Muscle layer of duodenum (tissue), 2 donors: ENCODE results near the gene ZNF391.

Source experiments
- H3K27ac ChIP-seq: one replicate; pipeline ENCODE4 v1.7.0; 2013; ENCODE audit warnings: mild to moderate bottlenecking, low read length
- H3K27me3 ChIP-seq: one replicate; pipeline ENCODE4 v1.7.0; 2013; ENCODE audit warnings: low read depth, mild to moderate bottlenecking, control low read depth, low read length
- H3K36me3 ChIP-seq, 2 donors: one replicate each; pipeline ENCODE4 v1.7.0; 2013; ENCODE audit warnings: low read length in 2 of 2, control low read depth in 1 of 2, mild to moderate bottlenecking in 1 of 2; ENCODE audit not compliant: insufficient read depth in 2 of 2, control insufficient read depth in 1 of 2
- H3K4me1 ChIP-seq, 2 donors: one replicate each; pipeline ENCODE4 v1.7.0; 2013; ENCODE audit warnings: low read length in 2 of 2, mild to moderate bottlenecking in 2 of 2, control low read depth in 1 of 2, moderate library complexity in 1 of 2; ENCODE audit not compliant: insufficient read depth in 2 of 2, control insufficient read depth in 1 of 2
- H3K4me3 ChIP-seq, 2 donors: one replicate each; pipeline ENCODE4 v1.7.0; 2013; ENCODE audit warnings: low read length in 2 of 2, low read depth in 1 of 2, mild to moderate bottlenecking in 1 of 2
- H3K9me3 ChIP-seq, 2 donors: one replicate each; pipeline ENCODE4 v1.7.0; 2013; ENCODE audit warnings: low read length in 2 of 2, control low read depth in 1 of 2, mild to moderate bottlenecking in 1 of 2; ENCODE audit not compliant: control insufficient read depth in 1 of 2
- donor health status: healthy.

ZNF391 gene

GRCh38 chr6:27383481-27383880 lies 5.1 kb upstream of the ZNF391 start:
- Histone ChIP-seq H3K4me3 (no peak overlapping the region), H3K27ac (no peak overlapping the region), H3K36me3 (no peaks in the 10 kb centered on the region), H3K9me3 (peaks cover 0 to 3% of the 10 kb centered on the region in 2 donors), H3K4me1 (peaks cover 0 to 8% of the 10 kb centered on the region in 2 donors), H3K27me3 (no peaks in the 10 kb centered on the region)

DNA sequence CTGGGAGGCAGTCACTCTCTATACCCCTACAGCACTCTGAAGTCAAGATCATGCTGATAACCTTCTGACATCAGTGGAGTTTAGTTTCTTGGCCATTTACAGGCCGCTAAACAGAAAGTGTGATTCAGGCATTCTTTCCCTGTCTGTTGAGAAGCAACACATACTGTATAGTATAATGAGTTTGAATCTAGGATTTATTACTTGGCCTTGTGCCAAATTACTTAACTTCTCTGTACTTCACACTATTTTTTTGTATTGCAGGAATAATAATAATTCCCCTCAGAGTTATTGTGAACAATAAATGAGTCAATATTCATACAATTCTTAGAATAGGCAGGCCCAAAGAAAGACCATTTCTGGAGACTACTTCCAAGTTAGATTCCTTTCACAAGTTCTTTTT lies 4.1 kb downstream of the ZNF391 start:
- H3K4me1 ChIP-seq: peaks cover 0 to 7% of the 10 kb centered on the region in 2 donors
- no peaks in the 10 kb centered on the region for H3K27me3 ChIP-seq
- no peak overlapping the region for H3K4me3 ChIP-seq
- H3K36me3 ChIP-seq: peaks cover 0 to 13% of the 10 kb centered on the region in 2 donors
- peaks cover 0 to 4% of the 10 kb centered on the region in 2 donors for H3K9me3 ChIP-seq
- no peak overlapping the region for H3K27ac ChIP-seq

DNA sequence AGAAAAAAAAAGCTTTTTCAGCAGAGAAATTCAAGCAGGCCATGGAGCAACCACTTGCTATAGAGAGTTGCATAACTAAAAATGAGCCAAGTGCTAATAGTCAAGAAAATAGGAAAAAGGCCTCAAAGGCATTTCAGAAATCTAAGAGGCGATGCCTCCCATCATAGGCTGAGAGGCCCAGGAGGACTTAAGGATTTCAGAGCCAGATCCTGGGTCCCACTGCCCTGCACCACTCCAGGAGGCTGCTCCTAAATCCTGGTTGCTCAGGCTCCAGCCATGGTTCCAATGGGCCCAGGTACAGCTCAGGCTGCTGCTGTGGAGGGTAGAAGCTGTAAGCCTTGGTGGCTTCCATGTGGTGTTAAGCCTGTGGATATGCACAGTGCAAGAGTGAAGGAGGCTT lies 5.5 kb downstream of the ZNF391 start:
- Histone ChIP-seq H3K36me3 (peaks cover 0 to 22% of the 10 kb centered on the region in 2 donors), H3K27ac (no peak overlapping the region), H3K4me1 (no peaks in the 10 kb centered on the region), H3K27me3 (no peaks in the 10 kb centered on the region), H3K4me3 (no peak overlapping the region), H3K9me3 (peaks cover 0 to 4% of the 10 kb centered on the region in 2 donors)

DNA sequence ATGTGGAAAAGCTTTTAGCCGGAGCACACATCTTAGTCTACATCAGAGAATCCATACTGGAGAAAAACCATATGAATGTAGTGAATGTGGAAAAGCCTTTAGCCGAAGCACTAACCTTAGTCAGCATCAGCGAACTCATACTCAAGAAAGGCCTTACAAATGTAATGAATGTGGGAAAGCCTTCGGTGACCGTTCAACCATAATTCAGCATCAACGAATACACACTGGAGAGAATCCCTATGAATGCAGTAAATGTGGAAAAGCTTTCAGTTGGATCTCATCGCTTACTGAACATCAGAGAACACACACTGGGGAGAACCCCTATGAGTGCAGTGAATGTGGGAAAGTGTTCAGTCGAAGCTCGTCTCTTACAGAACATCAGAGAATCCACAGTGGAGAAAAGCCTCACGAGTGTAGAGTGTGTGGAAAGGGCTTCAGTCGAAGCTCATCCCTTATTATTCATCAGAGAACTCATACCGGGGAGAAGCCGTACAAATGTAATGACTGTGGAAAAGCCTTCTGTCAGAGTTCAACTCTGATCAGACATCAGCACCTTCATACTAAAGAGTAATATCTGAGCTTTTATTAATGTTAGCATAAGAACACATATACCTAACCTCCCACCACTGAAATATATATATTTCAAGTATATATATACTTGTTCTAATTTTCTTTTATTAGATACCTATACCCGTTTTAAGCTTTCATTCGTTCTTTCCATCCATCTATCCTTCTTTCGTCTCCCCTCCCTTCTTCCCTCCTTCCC lies 12.5 kb downstream of the ZNF391 start:
- H3K4me1 ChIP-seq: no peaks in the 10 kb centered on the region
- no peak overlapping the region for H3K27ac ChIP-seq
- H3K27me3 ChIP-seq: no peaks in the 10 kb centered on the region
- H3K36me3 ChIP-seq: peaks cover 0 to 57% of the 10 kb centered on the region in 2 donors
- peaks cover 10 to 38% of the 10 kb centered on the region in 2 donors for H3K9me3 ChIP-seq
- peak overlapping the region in 1 of 2 donors; percentile 24 for H3K4me3 ChIP-seq

DNA sequence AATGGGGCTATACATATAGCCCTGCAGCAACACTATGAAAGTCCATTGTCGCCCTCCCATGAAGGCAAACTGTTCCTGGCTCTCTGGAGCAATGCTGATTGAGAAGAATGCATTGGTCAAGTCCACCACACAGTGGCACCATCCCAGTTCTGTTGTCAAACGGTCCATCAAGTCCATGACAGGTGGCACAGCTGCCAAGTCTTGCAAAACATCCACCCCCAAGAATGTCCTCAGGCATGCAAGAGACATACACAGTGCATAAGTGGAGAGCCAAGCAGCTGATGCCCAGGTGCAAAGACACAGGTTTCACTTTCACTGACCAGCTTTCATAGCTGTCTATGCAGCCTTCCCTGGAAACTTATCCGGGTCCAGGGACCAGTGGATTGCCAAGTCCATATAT lies 17.5 kb downstream of the ZNF391 start:
- no peaks in the 10 kb centered on the region for H3K4me1 ChIP-seq
- H3K4me3 ChIP-seq: no peak overlapping the region
- peaks cover 0 to 15% of the 10 kb centered on the region in 2 donors for H3K36me3 ChIP-seq
- H3K27me3 ChIP-seq: no peaks in the 10 kb centered on the region
- peaks cover 0 to 14% of the 10 kb centered on the region in 2 donors for H3K9me3 ChIP-seq
- H3K27ac ChIP-seq: no peak overlapping the region

DNA sequence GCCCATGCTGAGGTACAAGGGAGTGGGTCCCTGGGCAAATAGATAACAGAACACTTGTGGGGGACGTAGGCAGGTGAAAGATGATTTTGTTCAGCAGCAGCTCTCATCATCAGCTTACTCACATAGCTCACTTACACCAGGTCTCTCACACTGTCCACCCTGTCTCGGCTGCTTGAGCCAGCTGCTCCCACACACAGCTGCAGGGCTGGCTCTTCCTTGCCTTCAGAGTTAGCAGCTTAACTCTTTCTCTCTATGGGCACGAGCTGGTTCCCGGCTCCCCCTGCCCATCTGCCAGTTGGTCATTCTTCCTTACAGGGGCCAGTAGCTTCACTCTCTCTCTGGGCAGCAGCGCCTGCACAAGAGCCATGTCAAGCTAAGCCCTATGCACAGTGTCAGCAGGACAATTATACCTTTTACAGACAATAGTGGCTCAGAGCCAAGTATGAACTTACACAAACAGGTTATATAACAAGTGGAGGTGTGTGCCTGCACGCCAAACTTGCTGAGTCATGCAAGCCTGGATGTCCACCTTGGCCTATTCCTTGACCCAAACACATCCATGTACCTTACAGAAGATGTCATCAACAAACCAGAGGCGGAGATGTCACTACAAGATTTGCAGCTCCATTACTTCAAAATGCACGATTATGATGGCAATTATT lies 18.7 kb downstream of the ZNF391 start:
- Histone ChIP-seq H3K27me3 (no peaks in the 10 kb centered on the region), H3K27ac (no peak overlapping the region), H3K36me3 (peaks cover 0 to 5% of the 10 kb centered on the region in 2 donors), H3K4me1 (no peaks in the 10 kb centered on the region), H3K9me3 (peaks cover 0 to 3% of the 10 kb centered on the region in 2 donors), H3K4me3 (no peak overlapping the region)

GRCh38 chr6:27414300-27414699 lies 25.7 kb downstream of the ZNF391 start:
- Histone ChIP-seq H3K4me1 (no peaks in the 10 kb centered on the region), H3K27me3 (no peaks in the 10 kb centered on the region), H3K27ac (no peak overlapping the region), H3K4me3 (no peak overlapping the region), H3K36me3 (no peaks in the 10 kb centered on the region), H3K9me3 (no peaks in the 10 kb centered on the region)

DNA sequence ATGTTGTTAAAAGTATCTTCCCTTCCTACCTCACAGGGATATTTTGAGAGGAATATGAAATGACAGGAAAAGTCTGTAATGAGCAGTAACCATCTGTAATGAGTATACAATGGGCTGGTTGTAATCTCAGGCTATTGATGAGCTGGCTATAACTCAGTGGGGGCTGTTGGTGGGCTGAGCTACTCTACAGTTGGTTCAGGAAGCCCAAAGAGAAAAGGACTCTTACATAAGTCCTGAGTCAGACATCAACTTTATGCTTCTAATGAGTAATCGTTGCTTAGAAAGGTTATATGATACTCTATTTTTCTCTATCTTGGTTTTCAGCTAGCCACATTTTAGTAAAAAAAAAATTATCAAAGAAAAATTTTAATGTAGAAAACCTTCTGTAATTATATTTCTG lies 26.4 kb downstream of the ZNF391 start:
- Histone ChIP-seq H3K27ac (no peak overlapping the region), H3K27me3 (no peaks in the 10 kb centered on the region), H3K4me1 (no peaks in the 10 kb centered on the region), H3K9me3 (no peaks in the 10 kb centered on the region), H3K4me3 (no peak overlapping the region), H3K36me3 (no peaks in the 10 kb centered on the region)

- Histone ChIP-seq H3K36me3 (no peaks in the 10 kb centered on the region), H3K4me3 (no peak overlapping the region), H3K27ac (no peak overlapping the region), H3K4me1 (no peaks in the 10 kb centered on the region), H3K27me3 (no peaks in the 10 kb centered on the region), H3K9me3 (no peaks in the 10 kb centered on the region)
Observed at GRCh38 chr6:27415898-27416297, 27.3 kb downstream of the ZNF391 start.

DNA sequence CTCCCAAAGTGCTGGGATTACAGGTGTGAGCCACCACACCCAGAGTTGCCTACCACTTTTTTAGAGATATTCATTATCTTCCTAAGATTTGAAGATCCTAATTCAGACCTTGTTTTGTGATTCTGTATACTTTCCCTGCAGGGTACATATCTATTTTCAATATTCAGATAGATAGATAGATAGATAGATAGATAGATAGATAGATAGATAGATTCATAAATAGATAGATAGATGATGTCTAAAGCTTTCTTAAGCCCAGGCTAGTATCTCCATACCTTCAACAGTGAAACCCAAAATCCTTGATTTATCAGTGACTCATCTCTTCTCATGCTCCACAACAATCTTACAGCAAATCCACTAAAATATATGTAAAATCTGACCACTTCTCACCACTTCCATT lies 30.8 kb downstream of the ZNF391 start:
- Histone ChIP-seq H3K27ac (no peak overlapping the region), H3K4me3 (no peak overlapping the region)

DNA sequence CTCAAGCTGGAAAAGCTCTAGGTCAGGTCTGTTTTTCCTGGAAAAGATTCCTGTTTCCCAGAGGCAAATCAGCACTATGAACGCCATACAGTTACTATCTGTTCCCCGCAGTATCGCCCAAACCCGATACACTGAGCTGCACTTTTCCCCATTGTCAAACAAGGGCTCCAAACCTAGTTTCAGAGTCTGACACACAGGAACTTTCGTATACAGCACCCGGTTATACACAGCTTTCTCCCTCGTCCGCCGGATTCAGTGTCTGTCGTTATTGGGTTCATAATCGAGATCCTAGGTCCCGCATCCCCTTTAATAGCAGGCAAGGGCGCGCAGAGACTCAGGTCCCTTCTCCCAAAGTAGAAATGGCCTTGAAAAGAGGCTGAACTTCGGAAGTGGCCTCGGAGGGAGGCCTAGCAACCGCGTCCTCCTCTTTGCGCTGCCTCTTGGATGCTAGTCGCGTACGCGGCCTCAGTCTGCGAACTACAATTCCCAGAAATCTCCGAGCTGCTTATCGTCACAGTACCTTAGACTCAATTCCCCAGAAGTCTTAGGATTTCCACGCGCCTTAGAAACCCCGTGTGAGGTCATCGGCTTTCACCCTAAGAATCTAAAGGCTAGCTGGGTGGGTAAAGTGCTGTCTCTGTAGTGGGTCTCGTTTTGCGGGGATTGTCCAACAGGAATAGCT lies 34.2 kb downstream of the ZNF391 start:
- Histone ChIP-seq H3K4me3 (no peak overlapping the region), H3K9me3 (no peaks in the 10 kb centered on the region), H3K36me3 (no peaks in the 10 kb centered on the region), H3K4me1 (no peaks in the 10 kb centered on the region), H3K27ac (no peak overlapping the region), H3K27me3 (no peaks in the 10 kb centered on the region)

More for the DNA sequence above, 30.8 kb downstream of the ZNF391 start:
- Histone ChIP-seq H3K27me3 (no peaks in the 10 kb centered on the region), H3K9me3 (no peaks in the 10 kb centered on the region), H3K36me3 (no peaks in the 10 kb centered on the region), H3K4me1 (no peaks in the 10 kb centered on the region)
